ENCODE data around the gene RNF121.

RNF121 gene

DNA sequence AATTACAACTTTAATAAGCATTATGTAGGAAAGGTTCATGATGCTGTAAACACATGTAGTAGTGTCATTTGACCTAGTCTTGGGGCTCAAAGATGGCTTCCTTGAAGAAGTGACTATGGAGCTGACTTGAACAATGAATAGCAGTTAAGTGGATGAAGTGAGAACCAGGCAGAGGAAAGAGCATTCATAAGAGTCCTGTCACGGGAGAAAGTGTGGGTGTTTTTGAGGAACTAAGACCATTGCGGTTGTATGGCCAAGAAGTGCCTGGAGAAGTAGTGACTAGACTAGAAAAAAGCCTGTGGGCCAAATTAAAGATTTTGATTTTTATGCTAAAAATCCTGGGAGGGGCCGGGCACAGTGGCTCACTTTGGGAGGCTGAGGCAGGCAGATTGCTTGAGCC, 62.6 kb downstream of the RNF121 start:
- no peak for DNase-seq

DNA sequence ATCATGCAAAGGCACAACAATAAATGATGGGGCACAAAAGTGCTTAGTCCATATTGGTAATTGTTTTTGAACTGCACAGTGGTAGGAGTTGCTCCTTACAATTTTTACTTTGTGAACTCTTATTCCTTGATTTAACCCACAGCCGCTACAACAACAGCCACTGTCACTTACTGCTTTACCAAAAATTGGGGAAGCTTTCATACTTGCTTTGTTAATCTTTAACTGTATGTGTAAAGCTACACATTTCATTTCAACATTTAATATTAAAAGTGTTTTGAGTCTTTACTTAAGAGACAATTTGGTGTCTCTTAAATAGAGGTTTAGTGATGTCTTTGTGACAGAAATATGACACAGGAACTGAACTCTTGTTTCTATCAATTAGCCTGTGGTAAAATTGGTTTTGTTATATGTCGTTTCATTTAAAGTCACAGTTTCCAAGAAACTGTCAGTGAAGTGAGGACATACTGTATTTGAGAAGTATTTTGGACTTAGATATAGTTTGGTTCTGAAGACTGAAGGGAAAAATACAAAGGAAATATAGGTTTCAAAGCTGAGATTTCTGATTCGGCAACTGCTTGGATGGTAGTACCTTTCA, 63.4 kb downstream of the RNF121 start:
- no peak for DNase-seq

- DNase-seq = no peak
Observed at GRCh38 chr11:71994786-71995185, 65.9 kb downstream of the RNF121 start.

DNA sequence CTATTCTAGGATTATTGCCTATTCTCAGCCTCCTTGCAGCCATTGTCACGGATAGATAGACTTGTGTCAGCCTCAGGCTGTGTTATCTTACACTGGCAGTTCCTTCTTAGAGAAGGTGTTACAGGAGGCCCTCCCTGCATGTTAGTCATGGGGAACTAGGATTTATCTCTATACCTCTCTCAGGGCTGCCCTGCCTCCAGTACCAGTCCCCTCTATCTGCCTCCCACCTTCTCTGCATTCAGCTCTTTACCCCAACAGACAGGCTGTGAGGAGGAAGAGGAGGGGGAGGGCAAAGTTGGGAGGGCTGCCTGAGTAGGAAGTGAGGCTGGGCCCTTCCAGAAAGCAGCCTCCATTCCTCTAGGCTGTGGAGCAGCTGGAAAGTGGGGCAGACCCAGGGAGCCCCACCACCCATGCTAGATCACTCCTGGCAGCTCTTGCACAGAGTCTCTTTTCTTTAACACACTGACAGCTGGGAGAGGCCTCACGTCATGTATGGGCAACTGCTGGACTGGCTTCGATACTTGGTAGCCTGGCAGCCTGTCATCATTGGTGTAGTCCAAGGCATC, 67.0 kb downstream of the RNF121 start:
- no peak for DNase-seq

GRCh38 chr11:71996517-71996916, 67.7 kb downstream of the RNF121 start:
- DNase-seq = no peak

DNA sequence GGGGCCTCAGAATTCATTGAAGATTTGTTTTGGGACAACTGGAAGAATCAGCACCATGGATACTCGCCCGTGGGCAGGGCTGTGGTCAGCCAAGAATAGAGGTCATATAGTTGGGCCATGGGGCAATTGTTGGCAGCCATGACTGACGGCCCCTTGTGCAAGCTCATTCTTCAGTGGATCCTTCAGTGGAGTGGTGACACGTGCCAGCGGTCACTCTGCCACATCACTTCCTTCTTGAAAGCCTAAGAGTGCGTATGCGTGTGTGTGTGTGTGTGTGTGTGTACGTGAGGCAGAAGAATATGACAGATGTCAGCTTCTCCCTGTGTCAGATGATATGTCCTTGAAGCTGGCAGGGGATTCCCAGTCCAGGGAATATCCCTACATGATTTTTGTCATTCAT, 68.1 kb downstream of the RNF121 start:
- no peak for DNase-seq

GRCh38 chr11:71997594-71997993, 68.7 kb downstream of the RNF121 start:
- DNase-seq = no peak

GRCh38 chr11:71998061-71998460, 69.2 kb downstream of the RNF121 start:
- no peak for DNase-seq

DNA sequence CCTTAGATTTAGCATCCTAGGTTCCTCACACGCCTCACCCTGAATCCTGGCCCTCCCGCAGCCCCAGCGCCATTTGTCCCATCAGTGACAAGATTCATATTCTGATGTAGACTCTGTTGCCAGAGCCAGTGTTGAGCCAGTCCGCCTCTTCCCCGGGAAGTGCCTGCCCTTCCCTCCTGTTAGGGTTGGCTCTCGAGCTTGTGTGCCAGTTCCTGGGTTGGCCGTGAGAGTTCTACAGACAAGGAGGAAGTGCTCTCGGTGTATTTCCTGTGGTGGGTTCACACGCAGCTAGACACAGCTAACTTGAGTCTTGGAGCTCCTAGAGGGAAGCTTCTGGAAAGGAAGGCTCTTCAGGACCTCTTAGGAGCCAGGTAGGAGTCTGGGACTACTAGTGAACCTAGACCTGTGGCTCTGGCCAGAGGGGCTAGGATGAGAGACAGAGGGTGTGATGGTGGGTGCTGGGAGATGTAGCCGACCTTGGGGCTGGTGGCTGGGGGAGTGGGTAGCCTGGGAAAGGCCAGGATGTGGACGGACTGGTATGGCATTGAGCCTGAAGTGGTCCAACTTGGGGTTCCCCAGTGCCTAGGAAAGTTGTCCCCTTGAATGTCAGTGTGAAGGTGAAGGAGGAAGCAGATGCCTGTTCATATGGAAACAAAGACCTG, 69.9 kb downstream of the RNF121 start, which contains the start of gene IL18BP:
TSS of gene IL18BP (plus strand) at position 261 of the 662 bp plus-strand sequence. CDS start 1,076 bp downstream, outside the sequence.
- DNase-seq = no peak

- no peak for DNase-seq
Observed at GRCh38 chr11:71999362-71999761, 70.5 kb downstream of the RNF121 start.

DNA sequence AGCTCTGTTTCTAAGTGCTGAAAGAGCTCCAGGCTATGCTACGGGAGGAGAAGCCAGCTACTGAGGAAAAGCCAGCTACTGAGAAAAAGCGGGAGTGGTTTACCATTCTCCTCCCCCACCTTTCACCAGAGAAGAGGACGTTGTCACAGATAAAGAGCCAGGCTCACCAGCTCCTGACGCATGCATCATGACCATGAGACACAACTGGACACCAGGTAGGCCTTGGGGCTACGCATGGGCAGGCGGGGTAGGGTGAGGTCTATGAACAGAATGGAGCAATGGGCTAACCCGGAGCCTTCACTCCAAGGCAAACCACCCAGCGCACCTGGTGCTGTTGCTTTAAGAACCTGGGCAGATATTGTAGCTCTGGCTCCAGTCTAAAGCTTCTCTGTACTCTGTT, 71.0 kb downstream of the RNF121 start:
- no peak for DNase-seq

DNA sequence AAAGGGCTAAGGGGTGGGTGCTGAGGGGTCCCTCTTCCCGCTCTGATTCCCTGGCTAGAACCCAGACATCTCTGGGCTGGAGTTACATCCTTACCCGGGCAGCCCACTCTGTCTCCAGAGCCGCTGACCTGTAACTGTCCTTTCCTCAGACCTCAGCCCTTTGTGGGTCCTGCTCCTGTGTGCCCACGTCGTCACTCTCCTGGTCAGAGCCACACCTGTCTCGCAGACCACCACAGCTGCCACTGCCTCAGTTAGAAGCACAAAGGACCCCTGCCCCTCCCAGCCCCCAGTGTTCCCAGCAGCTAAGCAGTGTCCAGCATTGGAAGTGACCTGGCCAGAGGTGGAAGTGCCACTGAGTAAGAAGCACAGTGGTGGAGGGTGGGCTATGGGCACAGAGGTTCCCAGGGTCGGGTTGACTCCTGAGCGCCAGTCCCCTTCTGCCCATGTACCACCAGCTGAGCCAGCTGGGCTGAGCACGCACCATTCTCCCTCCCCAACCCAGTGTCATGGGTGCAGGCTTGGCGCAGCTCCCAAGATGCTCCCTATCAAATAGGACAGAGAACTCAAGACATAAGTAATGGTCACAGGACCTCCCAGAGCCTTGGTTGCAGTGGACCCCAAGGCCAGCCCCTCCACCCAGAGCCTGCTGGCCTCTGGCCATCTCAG, 71.5 kb downstream of the RNF121 start:
- DNase-seq = no peak

DNA sequence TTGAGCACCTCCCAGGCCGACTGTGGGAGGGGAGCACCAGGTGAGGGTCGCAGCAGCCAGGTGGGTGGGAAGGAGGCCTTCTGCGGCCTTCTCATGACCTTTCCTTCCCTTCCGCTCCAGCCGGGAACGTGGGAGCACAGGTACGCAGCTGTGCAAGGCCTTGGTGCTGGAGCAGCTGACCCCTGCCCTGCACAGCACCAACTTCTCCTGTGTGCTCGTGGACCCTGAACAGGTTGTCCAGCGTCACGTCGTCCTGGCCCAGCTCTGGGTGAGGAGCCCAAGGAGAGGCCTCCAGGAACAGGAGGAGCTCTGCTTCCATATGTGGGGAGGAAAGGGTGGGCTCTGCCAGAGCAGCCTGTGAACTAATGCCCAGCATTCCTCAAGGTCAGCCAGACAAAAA, 72.4 kb downstream of the RNF121 start:
- no peak for DNase-seq

- no peak for DNase-seq
Observed at GRCh38 chr11:72001834-72002591, 73.2 kb downstream of the RNF121 start.

GRCh38 chr11:72002841-72003775, 74.3 kb downstream of the RNF121 start:
- no peak for DNase-seq

GRCh38 chr11:72003776-72004171, 74.9 kb downstream of the RNF121 start:
- no peak for DNase-seq

DNA sequence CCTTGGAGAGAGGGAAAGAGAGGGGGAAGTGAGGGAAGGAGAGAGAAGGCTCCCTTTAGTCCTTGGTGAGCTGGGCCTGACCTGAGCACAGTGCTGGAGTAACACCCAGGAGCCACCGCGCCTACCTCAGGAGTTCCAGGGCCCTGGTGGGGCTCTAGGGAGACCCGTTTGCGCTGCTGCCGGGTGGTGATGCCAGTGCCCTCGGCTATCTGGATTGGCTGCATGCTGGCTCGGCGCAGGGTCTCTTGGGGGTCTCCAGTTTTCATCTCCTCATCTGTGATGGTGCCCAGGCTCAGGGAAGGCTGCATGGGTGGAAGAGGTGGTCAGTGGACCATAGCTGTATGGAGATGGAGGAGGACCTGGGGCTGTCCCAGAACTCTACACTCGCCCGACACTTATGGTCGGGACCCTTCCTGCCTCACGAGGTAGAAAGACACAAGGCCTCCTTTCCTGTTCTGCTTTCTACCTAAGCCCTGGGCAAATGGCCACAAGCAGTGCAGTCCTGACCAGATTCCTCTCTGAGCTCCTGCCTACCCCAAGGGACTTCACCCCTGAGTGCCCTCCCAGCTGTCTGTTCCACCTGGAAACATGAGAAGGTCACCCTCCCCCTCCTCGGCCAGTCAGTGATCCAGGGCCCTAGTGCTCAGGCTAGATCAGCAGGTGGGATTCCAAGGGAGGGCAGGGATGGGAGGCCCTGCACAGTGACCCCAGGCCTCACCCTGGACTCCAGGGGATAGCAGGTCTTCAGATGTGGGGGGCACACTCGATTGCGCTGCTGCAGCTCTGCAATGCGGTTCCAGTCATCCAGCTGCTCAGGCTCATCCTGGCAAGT, 75.9 kb downstream of the RNF121 start:
- no peak for DNase-seq

DNA sequence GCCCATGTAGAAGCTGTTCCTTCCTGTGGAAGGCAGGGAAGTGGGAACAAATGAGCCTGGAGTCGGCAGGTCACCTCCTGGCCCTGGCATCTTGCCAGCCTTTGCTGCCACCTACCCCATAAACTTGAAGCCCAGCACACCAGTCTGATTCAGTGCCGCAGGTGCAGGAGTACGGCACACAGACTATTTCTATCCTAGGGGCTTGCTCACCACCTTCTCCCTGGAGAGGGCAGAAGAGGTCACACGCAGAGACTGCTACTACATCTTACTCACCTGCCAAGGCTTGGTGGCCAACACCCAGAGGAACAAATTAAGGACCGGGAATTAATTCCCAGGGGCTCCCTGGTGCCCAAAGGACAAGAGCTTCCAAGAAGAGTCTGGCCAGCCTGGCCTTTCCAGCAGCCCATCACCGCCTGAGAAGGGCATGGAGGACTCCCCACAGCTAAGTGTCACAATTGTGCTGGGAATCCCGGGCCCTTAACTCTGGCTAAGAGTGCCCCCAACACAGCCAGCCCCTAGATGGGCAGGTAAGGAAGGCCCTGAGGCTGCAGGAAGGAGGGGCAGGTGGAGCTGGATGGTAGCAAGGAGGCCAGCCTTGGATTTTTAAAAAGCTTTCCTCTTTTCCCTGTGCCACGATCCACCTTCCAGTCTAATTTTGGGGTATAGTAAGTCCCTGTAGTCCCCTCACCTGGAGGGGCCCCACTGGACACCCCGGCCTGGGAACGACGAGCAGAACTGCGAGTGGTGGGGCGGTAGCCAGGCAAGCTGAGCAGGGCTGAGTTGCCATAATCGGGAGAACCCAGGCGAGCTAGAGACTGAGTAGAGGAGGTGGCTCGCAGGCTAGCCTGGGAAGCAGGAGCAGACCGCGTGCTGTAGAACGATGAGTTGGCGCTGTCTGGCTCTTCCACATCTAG, 76.8 kb downstream of the RNF121 start:
- DNase-seq = no peak

DNA sequence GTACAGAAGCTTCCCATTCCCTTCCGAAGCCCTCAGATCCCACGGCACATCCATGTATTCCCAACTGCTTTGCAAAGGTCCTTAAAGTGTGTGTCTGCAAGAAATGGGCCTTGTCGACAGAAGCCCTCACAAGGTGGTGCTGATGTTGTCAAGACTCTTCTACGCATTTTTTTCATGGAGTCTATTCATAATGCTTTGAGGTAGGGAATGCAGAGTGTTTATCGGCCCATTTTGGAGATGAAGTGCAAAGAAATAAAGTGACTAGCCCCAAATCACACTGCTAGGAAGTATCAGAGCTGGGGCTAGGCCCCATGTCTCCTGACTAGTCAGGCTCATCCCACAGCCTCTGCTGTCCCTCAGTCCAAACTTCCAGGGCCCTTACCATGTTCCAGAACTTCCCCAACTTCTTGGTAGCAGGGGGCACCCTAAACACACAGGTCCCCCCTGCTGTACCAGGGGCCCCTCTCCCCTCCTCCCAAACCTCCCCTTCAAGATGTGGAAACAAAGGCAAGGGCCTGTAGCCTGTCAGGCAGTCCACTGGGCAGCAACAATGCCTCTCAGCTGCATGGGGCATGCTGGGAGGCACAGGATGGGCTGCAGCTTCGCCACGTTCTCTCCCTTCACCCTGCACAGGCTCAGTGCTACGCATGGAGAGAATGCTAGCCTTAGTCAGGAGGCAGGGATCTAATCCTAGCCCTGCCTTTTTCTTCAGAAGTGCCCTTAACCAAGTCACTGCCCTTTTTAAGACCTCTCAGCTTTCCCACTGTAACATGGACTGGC, 77.7 kb downstream of the RNF121 start:
- DNase-seq = no peak

Measured in NCI-H187 (cell line).